Heart left ventricle (tissue), 13 donors: ENCODE measurements around the gene TMEM62.

Experiments used
- CTCF ChIP-seq, 12 donors: fragments of 200-600 bp; sonication (generic) in 4 of 12; IDR thresholded peaks; one replicate each; pipeline versions ENCODE4 v1.5.0 to v1.8.0; 2018 to 2022; ENCODE audit warnings: antibody characterized with exemption in 12 of 12, mild to moderate bottlenecking in 5 of 12
- POLR2A ChIP-seq, 2 donors: fragments of 450-650 bp; IDR thresholded peaks; one replicate each; pipeline ENCODE4 v1.6.1; 2017; ENCODE audit warnings: antibody characterized with exemption in 2 of 2, mild to moderate bottlenecking in 2 of 2, moderate library complexity in 2 of 2
- donor health status: ischemic (EF 13 %, LVEDD 7.1; RV severe dilation, severe dysfunction).
- donor health status: DM: no; HTN: yes; CAD: no.
- donor health status: DM: no; HTN: no; CAD: no.
- donor health status: ischemic (EF 25% LVEDD 6.9; RV normal size, moderate dysfunction).
- donor health status: ischemic (EF 25% LVEDD 5.7; RV mildly dilated, moderate dysfunction).
- donor health status: ischemic (EF 35%, LVEDD 5.7; RV mildly dilated, moderate dysfunction).
- donor health status: nonischemic (EF 11% LVEDD 7.7; RV severe dilation, severe dysfunction).
- donor health status: DM: yes; HTN: yes; CAD: no.
- donor health status: PGD.
- donor health status: ischemic (EF 29% LVEDD 5.4; RV normal size, mild dysfunction).
- donor health status: nonischemic (EF 23%, LVEDD 6.1; RV moderate dilation, normal function).

- no peak for TF ChIP-seq CTCF (IDR thresholded peaks at IDR 0.05)
- no peak for TF ChIP-seq POLR2A (IDR thresholded peaks at IDR 0.05)
Measured at GRCh38 chr15:43085921-43086320, 47.5 kb upstream of the TMEM62 start.
